Cerebellar cortex (tissue), 1 donor: ENCODE measurements around the gene VPS18.
"Not testable (repeated sequence)": the region's sequence is repeated elsewhere in the genome, so short reads cannot be mapped to it uniquely, and the experiment has no call there.

Experiments
- DNase-seq: peaks from one replicate; pipeline ENCODE4 v3.0.0-alpha.2; 2015; ENCODE audit warnings: low spot score

The VPS18 gene

GRCh38 chr15:40893733-40894680 lies at the start of gene VPS18:
Gene VPS18 (plus strand): TSS chr15:40894450. CDS start chr15:40894769, 319 bp downstream.
- DNase-seq: peak; percentile 98

GRCh38 chr15:40844696-40845030 lies 49.6 kb upstream of the VPS18 start:
- no peak for DNase-seq

- no peak for DNase-seq
Measured at GRCh38 chr15:40845036-40845435, 49.2 kb upstream of the VPS18 start.

GRCh38 chr15:40845511-40846284 lies 48.6 kb upstream of the VPS18 start:
- no peak for DNase-seq

- DNase-seq: no peak
Measured at GRCh38 chr15:40846841-40847222, 47.4 kb upstream of the VPS18 start.

- peak; percentile 61 for DNase-seq
Measured at GRCh38 chr15:40847223-40847961, 46.9 kb upstream of the VPS18 start.

- DNase-seq: no peak
Measured at GRCh38 chr15:40850576-40851112, 43.6 kb upstream of the VPS18 start.

GRCh38 chr15:40852529-40852928 lies 41.7 kb upstream of the VPS18 start:
- DNase-seq: no peak

- no peak for DNase-seq
Measured at GRCh38 chr15:40853241-40853890, 40.9 kb upstream of the VPS18 start.

GRCh38 chr15:40854161-40854560 lies 40.1 kb upstream of the VPS18 start:
- DNase-seq: no peak

- DNase-seq: no peak
Measured at GRCh38 chr15:40855706-40856234, 38.5 kb upstream of the VPS18 start.

- DNase-seq: no peak
Measured at GRCh38 chr15:40856746-40857145, 37.5 kb upstream of the VPS18 start.

- DNase-seq: peak; percentile 69
Measured at GRCh38 chr15:40857601-40858341, 36.5 kb upstream of the VPS18 start.

- no peak for DNase-seq
Measured at GRCh38 chr15:40858706-40859105, 35.5 kb upstream of the VPS18 start.

- peak; percentile 80 for DNase-seq
Measured at GRCh38 chr15:40859206-40859851, 34.9 kb upstream of the VPS18 start.

- not testable (repeated sequence) for DNase-seq
Measured at GRCh38 chr15:40861147-40861546, 33.1 kb upstream of the VPS18 start.

- DNase-seq: no peak
Measured at GRCh38 chr15:40863660-40864270, 30.5 kb upstream of the VPS18 start.

- DNase-seq: no peak
Measured at GRCh38 chr15:40867199-40867598, 27.1 kb upstream of the VPS18 start.

GRCh38 chr15:40869686-40870085 lies 24.6 kb upstream of the VPS18 start:
- no peak for DNase-seq

GRCh38 chr15:40870716-40871115 lies 23.5 kb upstream of the VPS18 start:
- no peak for DNase-seq
